HK-2 (cell line): ENCODE results near the gene HAVCR2.

Experiments used
- DNase-seq: peaks from one replicate; pipeline ENCODE4 v3.0.0-alpha.2; 2018; ENCODE audit not compliant: unreplicated experiment

Gene HAVCR2

GRCh38 chr5:157108976-157109375, at the start of gene HAVCR2:
TSS of gene HAVCR2 (minus strand) at chr5:157109044. CDS start at chr5:157108983, 61 bp downstream.
- no peak for DNase-seq

GRCh38 chr5:157157293-157157891, 48.5 kb upstream of the HAVCR2 start:
- DNase-seq: no peak

- no peak for DNase-seq
These were observed 46.5 kb upstream of the HAVCR2 start for GRCh38 chr5:157155297-157155696.

GRCh38 chr5:157150995-157151394, 42.2 kb upstream of the HAVCR2 start:
- DNase-seq: no peak

GRCh38 chr5:157148734-157149615, 40.1 kb upstream of the HAVCR2 start:
- peak; percentile 42 for DNase-seq

GRCh38 chr5:157143127-157143971, 34.5 kb upstream of the HAVCR2 start:
- DNase-seq: peak; percentile 45

GRCh38 chr5:157142317-157143126, 33.7 kb upstream of the HAVCR2 start, which contains the start of gene MED7:
TSS of gene MED7 (minus strand) at chr5:157142865. CDS start at chr5:157139431, 3,434 bp downstream.
- peak; percentile 87 for DNase-seq

GRCh38 chr5:157137691-157138090, 28.8 kb upstream of the HAVCR2 start:
- DNase-seq: no peak

- DNase-seq: no peak
These were observed 23.4 kb upstream of the HAVCR2 start for GRCh38 chr5:157132281-157132612.

GRCh38 chr5:157130925-157131324, 22.1 kb upstream of the HAVCR2 start:
- DNase-seq: no peak

- no peak for DNase-seq
These were observed 12.9 kb upstream of the HAVCR2 start for GRCh38 chr5:157121709-157122108.

GRCh38 chr5:157120102-157120501, 11.3 kb upstream of the HAVCR2 start:
- DNase-seq: no peak

GRCh38 chr5:157116483-157116954, 7.7 kb upstream of the HAVCR2 start:
- no peak for DNase-seq

- DNase-seq: no peak
These were observed 6.7 kb upstream of the HAVCR2 start for GRCh38 chr5:157115502-157115901.

GRCh38 chr5:157115012-157115411, 6.2 kb upstream of the HAVCR2 start:
- no peak for DNase-seq

- no peak for DNase-seq
These were observed 4.2 kb upstream of the HAVCR2 start for GRCh38 chr5:157113002-157113401.

GRCh38 chr5:157109744-157110143, 900 bp upstream of the HAVCR2 start:
- no peak for DNase-seq

GRCh38 chr5:157107508-157107907, 1.3 kb downstream of the HAVCR2 start:
- DNase-seq: no peak

- DNase-seq: no peak
These were observed 2.0 kb downstream of the HAVCR2 start for GRCh38 chr5:157106630-157107461.

- DNase-seq: no peak
These were observed 8.6 kb downstream of the HAVCR2 start for GRCh38 chr5:157100140-157100679.
